HG02852 (cell line): ENCODE results near the gene SHLD2.
"Not testable (repeated sequence)": the region's sequence is repeated elsewhere in the genome, so short reads cannot be mapped to it uniquely, and the experiment has no call there.

Experiments
- ATAC-seq: cut with Tn5 transposase; IDR thresholded peaks from one replicate; pipeline ENCODE4 v1.9.1; 2021; ENCODE audit warnings: mild to moderate bottlenecking, moderate library complexity; ENCODE audit not compliant: unreplicated experiment

The SHLD2 gene

GRCh38 chr10:87137478-87137877 lies 42.5 kb downstream of the SHLD2 start:
- ATAC-seq: not testable (repeated sequence)

GRCh38 chr10:87142230-87143108 lies 47.5 kb downstream of the SHLD2 start:
- ATAC-seq: not testable (repeated sequence)

- not testable (repeated sequence) for ATAC-seq
These were observed 48.1 kb downstream of the SHLD2 start for GRCh38 chr10:87143109-87143418.

- ATAC-seq: not testable (repeated sequence)
These were observed 50.6 kb downstream of the SHLD2 start for GRCh38 chr10:87145598-87145997.

GRCh38 chr10:87149020-87149609 lies 54.1 kb downstream of the SHLD2 start:
- ATAC-seq: not testable (repeated sequence)

GRCh38 chr10:87151516-87151915 lies 56.5 kb downstream of the SHLD2 start:
- ATAC-seq: not testable (repeated sequence)

GRCh38 chr10:87156841-87157240 lies 61.8 kb downstream of the SHLD2 start:
- ATAC-seq: not testable (repeated sequence)

GRCh38 chr10:87157821-87158220 lies 62.8 kb downstream of the SHLD2 start:
- ATAC-seq: not testable (repeated sequence)

GRCh38 chr10:87162703-87163293 lies 67.8 kb downstream of the SHLD2 start:
- ATAC-seq: not testable (repeated sequence)

GRCh38 chr10:87163414-87163813 lies 68.4 kb downstream of the SHLD2 start:
- ATAC-seq: not testable (repeated sequence)

- not testable (repeated sequence) for ATAC-seq
These were observed 74.9 kb downstream of the SHLD2 start for GRCh38 chr10:87169857-87170256.

- ATAC-seq: not testable (repeated sequence)
These were observed 75.7 kb downstream of the SHLD2 start for GRCh38 chr10:87170705-87171104.

- not testable (repeated sequence) for ATAC-seq
These were observed 76.7 kb downstream of the SHLD2 start for GRCh38 chr10:87171670-87172069.

- ATAC-seq: not testable (repeated sequence)
These were observed 77.2 kb downstream of the SHLD2 start for GRCh38 chr10:87172178-87172577.

GRCh38 chr10:87177587-87177986 lies 82.6 kb downstream of the SHLD2 start:
- ATAC-seq: not testable (repeated sequence)

- ATAC-seq: not testable (repeated sequence)
These were observed 89.4 kb downstream of the SHLD2 start for GRCh38 chr10:87184421-87184820.

GRCh38 chr10:87186016-87186415 lies 91.0 kb downstream of the SHLD2 start:
- not testable (repeated sequence) for ATAC-seq

GRCh38 chr10:87187573-87187972 lies 92.6 kb downstream of the SHLD2 start:
- ATAC-seq: not testable (repeated sequence)

- ATAC-seq: not testable (repeated sequence)
These were observed 96.8 kb downstream of the SHLD2 start for GRCh38 chr10:87191841-87192240.

- ATAC-seq: peak; percentile 64
These were observed 105.9 kb downstream of the SHLD2 start for GRCh38 chr10:87200924-87201323.

GRCh38 chr10:87204801-87205200 lies 109.8 kb downstream of the SHLD2 start:
- not testable (repeated sequence) for ATAC-seq

GRCh38 chr10:87206922-87207321 lies 111.9 kb downstream of the SHLD2 start:
- ATAC-seq: not testable (repeated sequence)
